ENCODE data around the gene MESP1.

The MESP1 gene

DNA sequence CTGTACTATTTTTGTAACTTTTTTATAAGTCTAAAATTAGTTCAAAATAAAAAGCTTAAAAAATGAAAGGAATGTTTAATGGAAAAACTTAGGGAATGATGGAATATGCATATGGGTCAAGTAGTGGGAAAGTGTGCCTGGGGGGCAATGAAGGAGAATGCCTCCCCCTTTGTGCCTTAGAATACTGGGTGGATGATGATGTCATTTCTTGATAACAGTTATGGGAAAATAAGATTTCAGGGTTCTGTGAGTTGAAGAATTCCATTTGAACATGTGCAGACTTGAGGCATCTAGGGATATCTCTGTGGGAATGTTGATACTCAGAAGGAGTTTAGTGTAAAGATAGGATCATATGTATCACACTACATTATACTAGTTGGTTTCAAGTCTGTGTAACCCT lies 46.6 kb downstream of the MESP1 start:
- DNase-seq, result no peak
